Esophagus squamous epithelium (tissue), 5 donors: ENCODE data around the gene DPYSL5. TPM values are rescaled to one million over a fixed set of nuclear protein-coding genes. Genes with fewer than 3 reads are reported as not detected.

Experiments used
- DNase-seq: peaks from one replicate; lab custom pipeline; 2025; lab: John Stamatoyannopoulos, UW
- H3K27ac ChIP-seq, 4 donors: fragments of 200-600 bp; sonication (generic); one replicate each; pipeline ENCODE4 v1.5.1; 2016 to 2019; ENCODE audit warnings: mild to moderate bottlenecking in 1 of 4
- H3K27me3 ChIP-seq, 4 donors: fragments of 200-600 bp; sonication (generic); 1 replicate in 3 of 4; 2 replicates in 1 of 4; pipeline versions ENCODE4 v1.5.1 to v1.6.0; 2017 to 2021; ENCODE audit warnings: antibody characterized with exemption in 1 of 4
- H3K36me3 ChIP-seq, 3 donors: fragments of 200-600 bp; sonication (generic); one replicate each; pipeline ENCODE4 v1.5.1; 2016 to 2019
- H3K4me1 ChIP-seq, 3 donors: fragments of 200-600 bp; sonication (generic); one replicate each; pipeline ENCODE4 v1.5.1; 2017 to 2019
- H3K4me3 ChIP-seq, 4 donors: fragments of 200-600 bp; sonication (generic); 1 replicate in 3 of 4; 2 replicates in 1 of 4; pipeline ENCODE4 v1.5.1; 2016 to 2019; ENCODE audit warnings: mild to moderate bottlenecking in 2 of 4, moderate library complexity in 1 of 4
- H3K9me3 ChIP-seq, 3 donors: fragments of 200-600 bp; sonication (generic); one replicate each; pipeline ENCODE4 v1.5.1; 2016 to 2019
- POLR2A ChIP-seq, 4 donors: fragments of 450-650 bp; IDR thresholded peaks; one replicate each; pipeline ENCODE4 v1.6.1; 2017; ENCODE audit warnings: antibody characterized with exemption in 4 of 4, mild to moderate bottlenecking in 4 of 4, moderate library complexity in 3 of 4
- WGBS, 2 donors: methylation state at CpG; one replicate each; pipeline ENCODE4 v1.1.5; 2018; 5-methylcytosine and 5-hydroxymethylcytosine counted together
- intact Hi-C: fragments of 100-400 bp; cut with DNase I; formaldehyde crosslinking; loops from one replicate; pipeline ENCODE4 v1.15.0; 2022
- total RNA-seq, 4 donors: library from RNA; depleted of rRNA; stranded (reverse); fragments of >200 nt; gene quantifications; one replicate each; pipeline ENCODE4 v1.1.0, GENCODE V29; 2016
- TF ChIP-seq, protein P1 (sequence below), 6 experiments: fragments of 450-650 bp in 4 of 6; fragments of 200-600 bp in 2 of 6; sonication (generic) in 2 of 6; IDR thresholded peaks; one replicate each; pipeline ENCODE4 v1.5.1; 2016 to 2019; ENCODE audit warnings: antibody characterized with exemption in 6 of 6, mild to moderate bottlenecking in 4 of 6, moderate library complexity in 4 of 6
- donor health status: DM: yes; HTN: yes; CAD: no.

DPYSL5 gene
- total RNA-seq, 4 donors from 2014 or later, result not detected

DNA sequence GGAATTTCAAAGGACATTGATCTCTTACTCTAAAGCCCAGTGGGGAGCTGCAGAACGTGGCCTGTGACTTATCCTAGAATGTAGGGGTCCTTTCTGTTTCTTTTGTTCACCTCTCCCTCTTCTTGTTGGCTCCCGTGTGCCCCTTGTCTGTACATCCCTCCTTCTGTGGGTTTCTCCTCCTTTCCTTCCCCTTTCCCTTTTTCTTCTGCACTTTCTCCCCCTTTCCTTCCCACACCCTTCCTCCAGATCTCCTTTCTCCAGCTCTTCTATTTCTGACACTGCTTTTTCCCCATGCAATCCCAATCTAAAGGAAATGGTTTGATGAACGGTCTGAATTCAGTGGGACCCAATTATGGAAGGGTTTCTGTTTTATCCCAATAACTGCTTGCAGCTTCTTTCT, 87.1 kb downstream of the DPYSL5 start:
- Histone ChIP-seq H3K27me3 (peaks cover 0 to 50% (median 0%) of the 10 kb centered on the region in 4 donors), H3K9me3 (no peaks in the 10 kb centered on the region), H3K4me3 (no peak overlapping the region), H3K27ac (no peak overlapping the region), H3K4me1 (no peaks in the 10 kb centered on the region), H3K36me3 (no peaks in the 10 kb centered on the region)
- no peak for TF ChIP-seq POLR2A (IDR thresholded peaks at IDR 0.05)
- TF ChIP-seq, protein P1, sequence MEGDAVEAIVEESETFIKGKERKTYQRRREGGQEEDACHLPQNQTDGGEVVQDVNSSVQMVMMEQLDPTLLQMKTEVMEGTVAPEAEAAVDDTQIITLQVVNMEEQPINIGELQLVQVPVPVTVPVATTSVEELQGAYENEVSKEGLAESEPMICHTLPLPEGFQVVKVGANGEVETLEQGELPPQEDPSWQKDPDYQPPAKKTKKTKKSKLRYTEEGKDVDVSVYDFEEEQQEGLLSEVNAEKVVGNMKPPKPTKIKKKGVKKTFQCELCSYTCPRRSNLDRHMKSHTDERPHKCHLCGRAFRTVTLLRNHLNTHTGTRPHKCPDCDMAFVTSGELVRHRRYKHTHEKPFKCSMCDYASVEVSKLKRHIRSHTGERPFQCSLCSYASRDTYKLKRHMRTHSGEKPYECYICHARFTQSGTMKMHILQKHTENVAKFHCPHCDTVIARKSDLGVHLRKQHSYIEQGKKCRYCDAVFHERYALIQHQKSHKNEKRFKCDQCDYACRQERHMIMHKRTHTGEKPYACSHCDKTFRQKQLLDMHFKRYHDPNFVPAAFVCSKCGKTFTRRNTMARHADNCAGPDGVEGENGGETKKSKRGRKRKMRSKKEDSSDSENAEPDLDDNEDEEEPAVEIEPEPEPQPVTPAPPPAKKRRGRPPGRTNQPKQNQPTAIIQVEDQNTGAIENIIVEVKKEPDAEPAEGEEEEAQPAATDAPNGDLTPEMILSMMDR (IDR thresholded peaks at IDR 0.05), result no peak
- intact Hi-C loops, result no loop called here
- WGBS, 2 donors, result 49 to 65% methylated on average over 3 of the region's 3 CpGs
- DNase-seq, result no peak

DNA sequence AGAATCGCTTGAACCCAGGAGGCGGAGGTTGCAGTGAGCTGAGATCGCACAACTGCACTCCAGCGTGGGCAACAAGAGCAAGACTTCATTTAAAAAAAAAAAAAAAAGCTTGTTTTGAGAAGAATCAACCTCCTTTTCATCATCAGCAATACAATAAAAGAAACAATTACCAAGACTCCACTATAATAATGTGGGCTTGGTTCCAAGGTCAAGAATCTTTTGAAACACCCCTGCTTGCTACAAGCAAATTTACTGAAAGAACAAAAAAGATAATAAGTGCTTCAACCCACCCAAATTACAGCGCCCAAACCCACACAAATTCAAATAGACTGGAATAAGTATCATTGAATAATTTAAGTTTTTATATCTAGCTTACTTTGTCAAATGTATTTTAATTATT, 88.9 kb downstream of the DPYSL5 start:
- no peaks in the 10 kb centered on the region for H3K36me3 ChIP-seq
- no peaks in the 10 kb centered on the region for H3K9me3 ChIP-seq
- H3K4me1 ChIP-seq, result no peaks in the 10 kb centered on the region
- TF ChIP-seq, protein P1 (IDR thresholded peaks at IDR 0.05), result no peak
- TF ChIP-seq POLR2A (IDR thresholded peaks at IDR 0.05), result no peak
- intact Hi-C loops, result no loop called here
- DNase-seq, result no peak
- no peak overlapping the region for H3K4me3 ChIP-seq
- peaks cover 0 to 37% (median 0%) of the 10 kb centered on the region in 4 donors for H3K27me3 ChIP-seq
- no peak overlapping the region for H3K27ac ChIP-seq
- 75 to 91% methylated on average over 2 to 5 of the region's 5 CpGs for WGBS, 2 donors

DNA sequence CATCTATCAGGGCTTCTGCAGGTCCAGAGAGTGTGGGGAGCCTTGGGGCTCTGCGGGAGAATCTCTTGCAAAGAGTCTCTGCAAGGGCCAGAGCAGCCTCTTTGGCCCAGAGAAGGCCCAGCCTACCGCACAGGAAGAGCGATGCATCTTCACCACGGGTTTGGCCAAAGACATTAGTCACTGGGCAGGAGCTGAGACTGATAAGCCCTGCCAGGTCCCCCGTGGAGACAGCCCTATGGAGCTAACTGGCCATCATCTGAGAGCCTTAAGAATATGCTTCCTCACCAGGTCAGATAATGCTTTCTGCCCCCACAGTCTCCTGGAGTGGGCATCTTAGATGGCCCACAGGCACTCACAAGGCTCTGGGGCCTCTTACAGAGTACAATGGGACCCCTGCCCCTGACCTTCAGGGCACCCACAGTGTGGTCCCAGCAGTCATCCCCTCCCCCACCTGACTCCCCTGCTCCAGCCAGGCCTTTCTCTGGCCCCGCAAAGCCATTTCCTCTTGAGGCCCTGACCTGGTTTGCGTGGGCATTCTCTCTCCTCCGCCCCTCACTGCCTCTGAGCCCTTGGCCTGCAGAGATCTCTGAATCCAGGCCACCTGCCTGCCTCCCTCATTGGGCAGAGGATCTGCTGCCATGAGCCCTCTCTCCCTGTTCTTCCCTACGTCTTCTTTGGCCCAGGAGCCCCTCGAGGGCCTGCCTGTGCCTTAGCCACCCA, 90.6 kb downstream of the DPYSL5 start:
- DNase-seq, result no peak
- 73 to 79% methylated on average over 5 to 9 of the region's 10 CpGs for WGBS, 2 donors
- intact Hi-C loops, result no loop called here

DNA sequence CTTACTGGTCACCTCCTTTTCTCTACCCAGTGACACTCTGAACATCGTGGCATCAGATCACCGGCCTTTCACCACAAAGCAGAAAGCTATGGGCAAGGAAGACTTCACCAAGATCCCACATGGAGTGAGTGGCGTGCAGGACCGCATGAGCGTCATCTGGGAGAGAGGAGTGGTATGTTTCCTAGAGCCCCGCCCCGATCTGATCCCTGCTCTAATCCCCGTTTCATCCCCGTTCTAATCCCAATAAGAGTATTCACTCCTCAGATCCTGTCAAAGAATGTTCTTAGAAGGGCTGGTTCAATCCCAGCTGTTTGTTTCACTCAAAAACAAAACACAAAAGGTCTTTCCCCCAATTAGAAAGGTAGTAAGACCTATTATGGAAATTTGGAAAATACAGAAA, 92.1 kb downstream of the DPYSL5 start:
- Histone ChIP-seq H3K9me3 (no peaks in the 10 kb centered on the region), H3K36me3 (no peaks in the 10 kb centered on the region), H3K4me1 (no peaks in the 10 kb centered on the region), H3K27me3 (peaks cover 0 to 45% (median 0%) of the 10 kb centered on the region in 4 donors), H3K4me3 (no peak overlapping the region), H3K27ac (no peak overlapping the region)
- 81 to 86% methylated on average over 9 of the region's 9 CpGs for WGBS, 2 donors
- no peak for DNase-seq
- TF ChIP-seq POLR2A (IDR thresholded peaks at IDR 0.05), result no peak
- TF ChIP-seq, protein P1 (IDR thresholded peaks at IDR 0.05), result no peak
- intact Hi-C loops, result loop anchor here (5.0 kb wide), 1 partner anchor 93 kb away; the partner anchor contains the start of gene DPYSL5

More for the DNA sequence above, 90.6 kb downstream of the DPYSL5 start:
- TF ChIP-seq, protein P1 (IDR thresholded peaks at IDR 0.05), result no peak
- no peak for TF ChIP-seq POLR2A (IDR thresholded peaks at IDR 0.05)
- Histone ChIP-seq H3K4me1 (no peaks in the 10 kb centered on the region), H3K27me3 (peaks cover 0 to 43% (median 0%) of the 10 kb centered on the region in 4 donors), H3K36me3 (no peaks in the 10 kb centered on the region), H3K9me3 (no peaks in the 10 kb centered on the region), H3K27ac (no peak overlapping the region), H3K4me3 (no peak overlapping the region)

DNA sequence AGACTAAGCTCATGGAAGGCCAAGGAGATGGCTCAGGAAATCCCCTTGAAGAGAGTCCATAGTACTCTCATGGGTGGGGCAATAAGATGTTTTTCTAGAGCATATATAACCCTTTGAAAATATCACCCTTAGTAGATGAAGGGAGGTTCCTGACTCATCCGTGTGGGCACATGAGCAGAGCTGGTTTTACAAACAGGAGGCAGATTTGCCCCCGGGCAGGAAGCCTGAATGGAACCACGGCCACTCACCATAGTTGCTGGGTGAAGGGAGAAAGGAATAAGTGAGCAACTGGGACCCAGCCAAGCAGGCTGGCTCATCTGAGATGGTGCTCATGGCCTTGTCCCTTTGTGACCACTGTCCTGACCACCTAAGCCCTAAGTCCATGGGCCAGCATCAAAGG, 93.6 kb downstream of the DPYSL5 start:
- no peak overlapping the region for H3K27ac ChIP-seq
- no peak for DNase-seq
- no peak overlapping the region for H3K4me3 ChIP-seq
- H3K27me3 ChIP-seq, result peaks cover 0 to 51% (median 0%) of the 10 kb centered on the region in 4 donors
- intact Hi-C loops, result loop anchor here (5.0 kb wide), 1 partner anchor 94 kb away; the partner anchor contains the start of gene DPYSL5
- no peak for TF ChIP-seq POLR2A (IDR thresholded peaks at IDR 0.05)
- TF ChIP-seq, protein P1 (IDR thresholded peaks at IDR 0.05), result no peak
- H3K9me3 ChIP-seq, result no peaks in the 10 kb centered on the region
- no peaks in the 10 kb centered on the region for H3K4me1 ChIP-seq
- H3K36me3 ChIP-seq, result no peaks in the 10 kb centered on the region
- WGBS, 2 donors, result 36 to 49% methylated on average over 2 to 3 of the region's 3 CpGs
